Kidney (tissue), 14 donors: ENCODE results near the gene LSM14B. TPM values are rescaled to one million over a fixed set of nuclear protein-coding genes. Genes with fewer than 3 reads are reported as not detected.
A peak's percentile ranks its signal among the peaks of the same experiment; 100 is the strongest.

Source experiments
- DNase-seq, 5 donors: peaks; one replicate each; pipeline ENCODE4 v3.0.0-alpha.2; 2013 to 2020
- FAIRE-seq: peaks from 2 replicates; lab custom pipeline; 2012; peaks lifted over from hg19 to GRCh38; lab: Jason Lieb, UNC
- H3K27ac ChIP-seq, 2 donors: one replicate each; pipeline ENCODE4 v1.7.0; 2013; ENCODE audit warnings: low read depth in 2 of 2, low read length in 2 of 2, inconsistent platforms in 1 of 2
- H3K27me3 ChIP-seq: one replicate; pipeline ENCODE4 v1.7.1; 2013; ENCODE audit warnings: low read length, inconsistent platforms; ENCODE audit not compliant: control insufficient read depth, insufficient read depth
- H3K36me3 ChIP-seq, 3 donors: one replicate each; pipeline versions ENCODE4 v1.7.0 to v1.7.1; 2013; ENCODE audit warnings: low read length in 3 of 3, control low read depth in 1 of 3, inconsistent platforms in 1 of 3; ENCODE audit not compliant: insufficient read depth in 3 of 3, control insufficient read depth in 2 of 3
- H3K4me1 ChIP-seq, 3 donors: one replicate each; pipeline versions ENCODE4 v1.7.0 to v1.7.1; 2013; ENCODE audit warnings: low read length in 3 of 3, inconsistent platforms in 1 of 3, low read depth in 1 of 3; ENCODE audit not compliant: control insufficient read depth in 2 of 3, insufficient read depth in 2 of 3
- H3K4me3 ChIP-seq, 3 donors: one replicate each; pipeline versions ENCODE4 v1.7.0 to v1.8.1; 2013; ENCODE audit warnings: low read length in 3 of 3, control low read depth in 1 of 3, inconsistent platforms in 1 of 3
- H3K9ac ChIP-seq, 3 donors: one replicate each; pipeline versions ENCODE4 v1.7.0 to v1.7.1; 2013; ENCODE audit warnings: low read length in 3 of 3, control low read depth in 1 of 3, inconsistent platforms in 1 of 3
- H3K9me3 ChIP-seq, 3 donors: one replicate each; pipeline versions ENCODE4 v1.7.0 to v1.7.1; 2013; ENCODE audit warnings: low read length in 3 of 3, control low read depth in 1 of 3, inconsistent platforms in 1 of 3; ENCODE audit not compliant: control insufficient read depth in 2 of 3, insufficient read depth in 1 of 3
- CTCF ChIP-seq: IDR thresholded peaks from 3 replicates; pipeline ENCODE4 v1.5.1; 2012; ENCODE audit warnings: mild to moderate bottlenecking, moderate library complexity, borderline replicate concordance; ENCODE audit not compliant: insufficient read depth; ENCODE audit errors: extremely low read depth
- intact Hi-C: fragments of 100-400 bp; cut with DNase I; formaldehyde crosslinking; loops from one replicate; pipeline ENCODE4 v1.11.1; 2022
- polyA plus RNA-seq: library from polyadenylated mRNA; stranded (reverse); fragments of 350-450 nt; fragmentation: Illumina TruSeq; extraction: RNeasy Lipid Tissue Mini Kit (QIAGEN cat#74804); gene quantifications from one replicate; pipeline ENCODE4 v1.2.3, GENCODE V29; 2014; ENCODE audit warnings: low read depth, low replicate concordance; ENCODE audit not compliant: insufficient read depth
- total RNA-seq: library from RNA; stranded (reverse); fragmentation: NEBNext Ultra II Directional; extraction: Animal tissue kit (Norgen Biotek cat#: 25700); gene quantifications from one replicate; pipeline ENCODE4 v1.2.1, GENCODE V29; 2021
- donor health status: control.
- donor health status: control.
- donor health status: control.
- donor health status: control.
- donor health status: control.
- donor health status: DM: yes; HTN: yes; CAD: no.
- donor health status: Normal renal cell carcinoma (clear cell type).

The LSM14B gene
- total and polyA plus RNA-seq, 2 donors from 2014 or later: 18.0 to 31.6 TPM

DNA sequence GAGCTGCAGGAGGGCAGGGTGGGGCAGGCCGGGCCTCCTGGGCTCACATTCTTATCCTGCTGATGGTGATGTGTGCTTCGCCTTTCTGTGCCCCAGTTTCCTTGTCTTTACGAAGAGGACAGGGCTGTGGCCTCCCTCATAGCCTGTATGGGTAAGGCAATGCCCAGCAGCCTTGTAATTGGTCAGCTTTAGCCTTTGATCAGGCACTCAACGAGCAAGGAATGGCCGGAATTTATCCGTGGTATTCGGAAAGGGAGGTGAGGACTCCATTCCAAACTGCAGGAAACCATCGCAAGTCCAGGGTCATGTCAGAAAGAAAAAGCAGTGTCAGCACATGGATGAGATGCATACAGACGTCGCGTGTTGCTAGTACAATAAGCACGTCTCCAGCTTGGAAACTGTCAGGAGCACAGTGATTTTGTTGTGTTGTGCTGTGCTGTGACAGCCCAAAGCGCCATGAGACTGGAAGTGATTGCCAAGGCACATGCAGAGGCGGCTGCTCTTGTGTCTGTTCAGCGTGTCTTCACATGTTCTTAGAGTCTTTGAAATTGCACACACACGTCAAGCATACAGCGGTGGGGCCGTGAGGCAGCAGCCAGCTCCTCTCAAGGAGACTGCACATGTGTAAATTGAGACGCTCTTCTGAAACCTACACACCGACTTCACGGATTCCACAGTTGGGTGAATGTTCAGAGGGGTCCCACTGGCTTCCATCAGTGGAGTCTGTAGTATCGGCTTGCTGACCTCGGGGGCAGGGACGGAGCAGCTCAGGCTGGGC is 27.4 kb downstream of the LSM14B start:
- Histone ChIP-seq H3K4me1 (peaks cover 2 to 36% (median 14%) of the 10 kb centered on the region in 3 donors), H3K36me3 (peaks cover 2 to 10% (median 6%) of the 10 kb centered on the region in 3 donors), H3K4me3 (no peak overlapping the region), H3K27ac (peak overlapping the region in 1 of 2 donors; percentile 67), H3K9me3 (no peaks in the 10 kb centered on the region), H3K27me3 (no peaks in the 10 kb centered on the region), H3K9ac (no peak overlapping the region)
- FAIRE-seq: no peak
- DNase-seq: peak in 2 of 5 donors; percentile 21 to 48
- no peak for TF ChIP-seq CTCF
- intact Hi-C loops: no loop called here

DNA sequence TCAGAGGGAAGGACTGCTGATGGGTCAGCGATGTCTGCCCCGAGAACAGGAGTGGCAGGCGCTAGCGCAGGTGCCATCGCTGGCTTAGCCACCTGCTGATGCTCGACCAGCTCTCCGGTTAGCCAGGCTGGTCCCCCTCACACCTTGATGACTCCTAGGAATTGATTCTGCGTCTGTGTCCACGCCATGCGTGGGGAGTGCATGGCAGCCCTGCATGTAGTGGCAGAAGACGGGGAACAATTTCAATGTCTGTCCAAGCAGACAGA is 28.0 kb downstream of the LSM14B start:
- TF ChIP-seq CTCF: no peak
- DNase-seq (no peak), FAIRE-seq (no peak)
- peaks cover 0 to 32% (median 9%) of the 10 kb centered on the region in 3 donors for H3K4me1 ChIP-seq
- no peak overlapping the region for H3K27ac ChIP-seq
- H3K4me3 ChIP-seq: no peak overlapping the region
- H3K9ac ChIP-seq: no peak overlapping the region
- no peaks in the 10 kb centered on the region for H3K27me3 ChIP-seq
- no peaks in the 10 kb centered on the region for H3K9me3 ChIP-seq
- H3K36me3 ChIP-seq: peaks cover 2 to 10% (median 6%) of the 10 kb centered on the region in 3 donors
- intact Hi-C loops: no loop called here

DNA sequence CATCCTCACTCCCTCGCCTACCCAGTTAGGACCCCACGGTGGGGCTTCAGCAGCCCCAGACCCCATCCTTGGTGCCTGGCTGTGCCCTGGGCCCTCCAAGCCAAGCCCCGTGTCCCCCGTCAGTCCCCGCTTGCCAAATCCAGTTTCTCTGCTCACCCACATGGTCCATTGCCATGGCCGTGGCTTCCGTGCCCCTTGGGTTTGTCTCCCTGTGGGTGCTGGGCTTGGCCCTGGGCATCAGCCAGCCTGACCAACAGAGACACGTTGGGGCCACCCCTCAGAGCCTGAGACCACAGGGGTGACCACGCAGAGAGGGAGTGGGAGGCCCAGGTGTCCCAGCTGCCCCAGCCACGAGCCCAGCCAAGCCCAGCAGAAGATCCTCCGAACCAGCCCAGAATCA is 28.9 kb downstream of the LSM14B start:
- Histone ChIP-seq H3K4me3 (no peak overlapping the region), H3K36me3 (peaks cover under 1 to 10% (median 6%) of the 10 kb centered on the region in 3 donors), H3K9me3 (no peaks in the 10 kb centered on the region), H3K27ac (peak overlapping the region in 1 of 2 donors; percentile 32), H3K27me3 (no peaks in the 10 kb centered on the region), H3K9ac (no peak overlapping the region), H3K4me1 (peaks cover 0 to 25% (median 5%) of the 10 kb centered on the region in 3 donors)
- intact Hi-C loops: no loop called here
- FAIRE-seq (no peak), DNase-seq (no peak)
- TF ChIP-seq CTCF: no peak
